ENCODE data around the gene ZDHHC14. TPM values are rescaled to one million over a fixed set of nuclear protein-coding genes. Genes with fewer than 3 reads are reported as not detected.

Gene ZDHHC14
- total RNA-seq, 1 experiment from 2014 or later, result 3.2 TPM

DNA sequence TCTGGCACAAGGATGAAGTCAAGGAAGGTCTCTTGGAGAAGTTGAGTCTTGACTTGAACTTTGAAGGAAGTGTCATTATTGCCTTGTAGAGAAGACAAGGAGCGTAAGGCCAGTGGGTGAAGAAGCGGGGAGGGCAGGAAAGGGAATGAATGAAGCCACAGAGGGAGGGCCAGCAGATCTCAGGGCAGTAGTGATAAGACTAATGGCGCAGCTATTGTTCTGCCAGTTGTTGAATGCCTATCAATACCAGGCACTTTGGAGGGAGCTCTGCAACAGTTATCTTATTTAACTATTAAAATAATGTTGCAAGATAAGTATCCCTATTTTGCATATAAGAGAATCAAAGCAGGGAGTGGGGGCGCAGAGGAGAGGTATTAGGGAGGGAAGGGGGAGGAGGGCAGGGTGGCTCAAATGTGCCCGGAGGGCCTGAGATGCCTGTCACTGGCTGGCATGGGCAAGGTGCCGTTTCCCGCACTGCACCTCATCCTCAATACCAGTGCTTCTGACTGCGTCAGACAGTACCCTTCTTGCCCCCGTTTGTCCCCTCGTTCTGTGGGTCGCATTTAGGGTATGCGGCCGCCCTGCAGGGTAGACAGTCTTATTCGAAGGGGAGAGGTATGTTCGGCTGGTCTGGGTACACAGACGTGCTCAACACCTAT lies 109.8 kb downstream of the ZDHHC14 start:
- ChIA-PET POLR2A (ENCODE audit: low non-redundant PET) (no interaction called here), CTCF (no interaction called here)
- H3K4me1 ChIP-seq (ENCODE audit: insufficient read depth, low read length, poor library complexity, severe bottlenecking), result no peaks in the 10 kb centered on the region
- intact Hi-C loops (cut with micrococcal nuclease; ENCODE audit: unreplicated experiment), result no loop called here
- no TSS peak for BruUV-seq (replicated peaks)
- no peaks in the 10 kb centered on the region for H3K36me3 ChIP-seq (ENCODE audit: insufficient read depth, low read length, poor library complexity, severe bottlenecking)
- no peak for DNase-seq (ENCODE audit: low spot score)
- no peak overlapping the region for H3K4me3 ChIP-seq (ENCODE audit: low read depth, low read length, poor library complexity, severe bottlenecking)
- H3K27me3 ChIP-seq (replicated peaks; ENCODE audit: insufficient read depth, low read depth, low read length, poor library complexity), result no peaks in the 10 kb centered on the region
- no peak overlapping the region for H3K27ac ChIP-seq (ENCODE audit: low read depth, low read length, poor library complexity, severe bottlenecking)
- no peaks in the 10 kb centered on the region for H3K9me3 ChIP-seq (ENCODE audit: low read depth, low read length, poor library complexity, severe bottlenecking)
- TF ChIP-seq EZH2 (IDR thresholded peaks at IDR 0.05; ENCODE audit: borderline replicate concordance, low read depth, low read length, poor library complexity, severe bottlenecking) (no peak), CTCF (conservative IDR thresholded peaks at IDR 0.05; ENCODE audit: low read depth, low read length) (no peak)

- ChIA-PET POLR2A (ENCODE audit: low non-redundant PET) (no interaction called here), CTCF (no interaction called here)
- H3K4me3 ChIP-seq (ENCODE audit: low read depth, low read length, poor library complexity, severe bottlenecking), result no peak overlapping the region
- no peak for DNase-seq (ENCODE audit: low spot score)
- BruUV-seq (replicated peaks), result no TSS peak
- no peaks in the 10 kb centered on the region for H3K27me3 ChIP-seq (replicated peaks; ENCODE audit: insufficient read depth, low read depth, low read length, poor library complexity)
- H3K9me3 ChIP-seq (ENCODE audit: low read depth, low read length, poor library complexity, severe bottlenecking), result no peaks in the 10 kb centered on the region
- H3K4me1 ChIP-seq (ENCODE audit: insufficient read depth, low read length, poor library complexity, severe bottlenecking), result no peaks in the 10 kb centered on the region
- intact Hi-C loops (cut with micrococcal nuclease; ENCODE audit: unreplicated experiment), result no loop called here
- H3K27ac ChIP-seq (ENCODE audit: low read depth, low read length, poor library complexity, severe bottlenecking), result no peak overlapping the region
- H3K36me3 ChIP-seq (ENCODE audit: insufficient read depth, low read length, poor library complexity, severe bottlenecking), result no peaks in the 10 kb centered on the region
- no peak for TF ChIP-seq EZH2 (IDR thresholded peaks at IDR 0.05; ENCODE audit: borderline replicate concordance, low read depth, low read length, poor library complexity, severe bottlenecking)
- no peak for TF ChIP-seq CTCF (conservative IDR thresholded peaks at IDR 0.05; ENCODE audit: low read depth, low read length)
Measured at GRCh38 chr6:157491571-157492232, 110.7 kb downstream of the ZDHHC14 start.

DNA sequence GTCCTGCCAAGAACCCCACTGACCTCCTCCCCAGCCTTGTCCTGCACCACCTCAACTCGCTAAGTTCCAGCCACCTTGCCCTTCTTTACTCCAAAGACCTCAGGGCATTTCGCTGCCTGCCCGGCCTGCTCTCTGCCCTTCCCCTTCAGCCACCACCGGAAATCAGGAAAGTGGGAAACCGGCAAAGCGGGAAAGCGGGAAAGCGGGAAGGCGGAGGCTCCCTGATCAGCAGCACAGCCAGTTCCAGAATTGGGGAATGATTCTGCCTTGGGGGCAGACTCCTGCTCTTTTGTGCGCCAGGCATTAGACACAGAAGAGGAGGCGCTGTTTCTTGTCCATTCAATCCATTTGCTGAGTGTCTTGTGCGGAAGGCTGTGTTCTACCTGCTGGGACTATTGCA lies 111.3 kb downstream of the ZDHHC14 start:
- BruUV-seq (replicated peaks), result no TSS peak
- Histone ChIP-seq H3K36me3 (ENCODE audit: insufficient read depth, low read length, poor library complexity, severe bottlenecking) (no peaks in the 10 kb centered on the region), H3K27me3 (replicated peaks; ENCODE audit: insufficient read depth, low read depth, low read length, poor library complexity) (no peaks in the 10 kb centered on the region), H3K9me3 (ENCODE audit: low read depth, low read length, poor library complexity, severe bottlenecking) (no peaks in the 10 kb centered on the region), H3K4me1 (ENCODE audit: insufficient read depth, low read length, poor library complexity, severe bottlenecking) (no peaks in the 10 kb centered on the region), H3K4me3 (ENCODE audit: low read depth, low read length, poor library complexity, severe bottlenecking) (no peak overlapping the region), H3K27ac (ENCODE audit: low read depth, low read length, poor library complexity, severe bottlenecking) (no peak overlapping the region)
- intact Hi-C loops (cut with micrococcal nuclease; ENCODE audit: unreplicated experiment), result no loop called here
- POLR2A ChIA-PET (ENCODE audit: low non-redundant PET), result no interaction called here
- TF ChIP-seq CTCF (conservative IDR thresholded peaks at IDR 0.05; ENCODE audit: low read depth, low read length) (no peak), EZH2 (IDR thresholded peaks at IDR 0.05; ENCODE audit: borderline replicate concordance, low read depth, low read length, poor library complexity, severe bottlenecking) (no peak)
- DNase-seq (ENCODE audit: low spot score), result no peak
- CTCF ChIA-PET, result no interaction called here

Measured in A673 (cell line).